Astrocyte (in vitro differentiated cells and primary cell): ENCODE results near the gene SCARF2.

ENCODE experiments used
- CTCF ChIP-seq: IDR thresholded peaks from 2 replicates; pipeline ENCODE4 v1.5.1; 2011; ENCODE audit warnings: low read depth, mild to moderate bottlenecking, inconsistent platforms, low read length, moderate library complexity; ENCODE audit not compliant: insufficient read depth
- EZH2 ChIP-seq: IDR thresholded peaks from 2 replicates; pipeline ENCODE4 v1.6.1; 2012; ENCODE audit warnings: mild to moderate bottlenecking, low read length, inconsistent platforms; ENCODE audit not compliant: insufficient read depth

- TF ChIP-seq CTCF (no peak), EZH2 (no peak)
Observed at GRCh38 chr22:20436307-20436767, 1.3 kb downstream of the SCARF2 start.
